ENCODE measurements around the gene TM9SF3.

DNA sequence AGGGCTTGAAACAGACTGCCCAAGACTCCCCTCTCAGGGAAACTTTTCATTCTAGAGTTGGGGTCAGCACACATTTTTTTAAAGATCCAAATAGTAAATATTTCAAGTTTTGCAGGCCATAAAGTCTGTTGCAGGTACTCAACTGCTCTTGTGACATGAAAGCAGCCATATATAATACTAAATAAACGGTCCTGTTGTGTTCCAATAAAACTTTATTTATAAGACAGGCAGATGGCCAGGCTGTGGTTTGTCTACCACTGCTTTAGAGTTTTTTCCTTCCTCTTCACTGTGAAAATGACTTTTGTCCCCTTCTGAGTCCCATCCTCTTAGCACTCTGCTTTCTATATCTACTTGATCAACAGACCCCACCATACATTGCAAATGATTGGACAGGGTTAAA is 40.5 kb upstream of the TM9SF3 start:
- TF ChIP-seq, protein P1, sequence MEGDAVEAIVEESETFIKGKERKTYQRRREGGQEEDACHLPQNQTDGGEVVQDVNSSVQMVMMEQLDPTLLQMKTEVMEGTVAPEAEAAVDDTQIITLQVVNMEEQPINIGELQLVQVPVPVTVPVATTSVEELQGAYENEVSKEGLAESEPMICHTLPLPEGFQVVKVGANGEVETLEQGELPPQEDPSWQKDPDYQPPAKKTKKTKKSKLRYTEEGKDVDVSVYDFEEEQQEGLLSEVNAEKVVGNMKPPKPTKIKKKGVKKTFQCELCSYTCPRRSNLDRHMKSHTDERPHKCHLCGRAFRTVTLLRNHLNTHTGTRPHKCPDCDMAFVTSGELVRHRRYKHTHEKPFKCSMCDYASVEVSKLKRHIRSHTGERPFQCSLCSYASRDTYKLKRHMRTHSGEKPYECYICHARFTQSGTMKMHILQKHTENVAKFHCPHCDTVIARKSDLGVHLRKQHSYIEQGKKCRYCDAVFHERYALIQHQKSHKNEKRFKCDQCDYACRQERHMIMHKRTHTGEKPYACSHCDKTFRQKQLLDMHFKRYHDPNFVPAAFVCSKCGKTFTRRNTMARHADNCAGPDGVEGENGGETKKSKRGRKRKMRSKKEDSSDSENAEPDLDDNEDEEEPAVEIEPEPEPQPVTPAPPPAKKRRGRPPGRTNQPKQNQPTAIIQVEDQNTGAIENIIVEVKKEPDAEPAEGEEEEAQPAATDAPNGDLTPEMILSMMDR (conservative IDR thresholded peaks at IDR 0.05; ENCODE audit: low read depth, low read length), result no peak
- no peak for TF ChIP-seq EZH2 (IDR thresholded peaks at IDR 0.05; ENCODE audit: borderline replicate concordance, low read depth, low read length, poor library complexity, severe bottlenecking)

All from A673 (cell line).